ENCODE measurements around the gene KLHDC1.

The KLHDC1 gene

DNA sequence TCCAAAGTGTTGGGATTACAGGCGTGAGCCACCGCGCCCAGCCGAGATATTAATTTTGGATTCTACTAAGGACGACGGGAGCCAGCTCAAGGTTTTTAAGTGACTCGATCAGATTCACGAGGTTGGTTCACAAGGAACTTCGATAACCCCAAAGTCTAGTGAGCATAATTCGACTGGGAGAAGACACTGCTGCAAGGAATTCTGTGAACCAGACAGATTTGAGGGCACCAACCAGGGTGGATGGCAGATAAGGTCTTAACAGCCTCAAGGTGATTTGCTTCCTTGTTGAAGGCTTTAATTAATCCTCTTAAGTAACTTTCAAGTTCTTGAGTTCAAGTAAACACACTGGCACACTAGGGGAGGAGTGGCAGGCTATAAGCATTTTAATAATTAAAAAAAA is 73.9 kb downstream of the KLHDC1 start:
- DNase-seq (ENCODE audit: low read depth in 2 of 2), result peak in 1 of 2 donors; percentile 5
- peak overlapping the region; percentile 95 to 96 for H3K4me3 ChIP-seq (replicated peaks in 1 of 2; ENCODE audit: low read depth in 2 of 2, low read length in 2 of 2)
- TF ChIP-seq, protein P1, sequence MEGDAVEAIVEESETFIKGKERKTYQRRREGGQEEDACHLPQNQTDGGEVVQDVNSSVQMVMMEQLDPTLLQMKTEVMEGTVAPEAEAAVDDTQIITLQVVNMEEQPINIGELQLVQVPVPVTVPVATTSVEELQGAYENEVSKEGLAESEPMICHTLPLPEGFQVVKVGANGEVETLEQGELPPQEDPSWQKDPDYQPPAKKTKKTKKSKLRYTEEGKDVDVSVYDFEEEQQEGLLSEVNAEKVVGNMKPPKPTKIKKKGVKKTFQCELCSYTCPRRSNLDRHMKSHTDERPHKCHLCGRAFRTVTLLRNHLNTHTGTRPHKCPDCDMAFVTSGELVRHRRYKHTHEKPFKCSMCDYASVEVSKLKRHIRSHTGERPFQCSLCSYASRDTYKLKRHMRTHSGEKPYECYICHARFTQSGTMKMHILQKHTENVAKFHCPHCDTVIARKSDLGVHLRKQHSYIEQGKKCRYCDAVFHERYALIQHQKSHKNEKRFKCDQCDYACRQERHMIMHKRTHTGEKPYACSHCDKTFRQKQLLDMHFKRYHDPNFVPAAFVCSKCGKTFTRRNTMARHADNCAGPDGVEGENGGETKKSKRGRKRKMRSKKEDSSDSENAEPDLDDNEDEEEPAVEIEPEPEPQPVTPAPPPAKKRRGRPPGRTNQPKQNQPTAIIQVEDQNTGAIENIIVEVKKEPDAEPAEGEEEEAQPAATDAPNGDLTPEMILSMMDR (IDR thresholded peaks at IDR 0.05; ENCODE audit: low read depth, low read length), result no peak

DNA sequence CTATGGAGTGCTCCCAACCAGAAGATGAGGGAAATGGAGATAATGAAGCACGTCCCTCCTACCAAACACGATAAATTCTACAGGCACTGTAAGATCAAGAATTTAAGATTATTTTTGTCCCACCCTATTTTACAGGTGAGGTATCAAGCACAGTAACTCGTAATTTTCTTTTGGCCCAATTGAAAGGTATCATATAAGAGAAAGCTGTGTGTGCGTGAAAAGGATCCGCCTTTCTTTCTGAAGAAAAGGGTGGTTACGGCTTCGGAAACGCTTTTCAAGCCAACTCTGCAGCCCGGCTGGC is 74.3 kb downstream of the KLHDC1 start:
- peak overlapping the region; percentile 95 to 96 for H3K4me3 ChIP-seq (replicated peaks in 1 of 2; ENCODE audit: low read depth in 2 of 2, low read length in 2 of 2)
- no peak for DNase-seq (ENCODE audit: low read depth in 2 of 2)
- TF ChIP-seq, protein P1 (IDR thresholded peaks at IDR 0.05; ENCODE audit: low read depth, low read length), result no peak

DNA sequence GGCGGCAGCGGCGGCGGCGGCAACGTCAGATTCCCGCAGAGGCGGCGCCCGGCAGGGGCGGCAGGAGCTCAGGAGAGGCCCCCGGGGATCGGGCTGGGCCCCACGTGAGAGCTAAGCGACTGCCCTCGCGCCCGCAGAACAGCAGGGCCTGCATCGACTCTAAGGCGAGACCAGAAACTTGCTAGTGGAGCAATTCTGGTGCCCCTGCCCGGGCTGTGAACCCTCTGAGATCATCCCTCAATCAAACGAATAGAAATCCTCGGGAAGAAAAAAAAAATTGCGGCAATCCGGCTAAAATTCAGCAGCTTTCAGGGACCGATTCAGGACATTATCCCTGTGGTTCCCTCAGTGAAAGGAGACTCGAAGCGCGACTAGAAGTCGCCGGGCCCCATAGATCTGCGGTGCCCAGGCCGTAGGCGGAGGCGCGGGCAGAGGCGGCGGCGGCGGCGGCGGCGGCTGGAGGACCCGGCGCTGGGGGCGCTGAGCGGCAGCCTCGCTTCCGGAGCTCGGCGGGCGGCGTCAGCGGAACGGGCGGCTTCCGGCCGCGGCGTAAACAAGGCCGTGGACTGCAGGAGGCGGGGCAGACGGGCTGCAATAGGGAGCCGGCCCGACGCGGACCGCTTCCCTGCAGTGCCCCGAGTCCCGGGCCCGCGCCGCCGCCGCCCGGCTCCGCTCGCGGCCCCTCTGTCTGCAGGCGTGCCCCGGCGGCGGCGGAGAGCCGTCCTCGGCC is 74.8 kb downstream of the KLHDC1 start, which contains the start of gene KLHDC2:
Gene KLHDC2, plus strand, starts transcription at position 583 of the 730 bp plus-strand sequence. CDS start 316 bp downstream, outside the sequence.
- DNase-seq (ENCODE audit: low read depth in 2 of 2), result peak; percentile 88 to 94

DNA sequence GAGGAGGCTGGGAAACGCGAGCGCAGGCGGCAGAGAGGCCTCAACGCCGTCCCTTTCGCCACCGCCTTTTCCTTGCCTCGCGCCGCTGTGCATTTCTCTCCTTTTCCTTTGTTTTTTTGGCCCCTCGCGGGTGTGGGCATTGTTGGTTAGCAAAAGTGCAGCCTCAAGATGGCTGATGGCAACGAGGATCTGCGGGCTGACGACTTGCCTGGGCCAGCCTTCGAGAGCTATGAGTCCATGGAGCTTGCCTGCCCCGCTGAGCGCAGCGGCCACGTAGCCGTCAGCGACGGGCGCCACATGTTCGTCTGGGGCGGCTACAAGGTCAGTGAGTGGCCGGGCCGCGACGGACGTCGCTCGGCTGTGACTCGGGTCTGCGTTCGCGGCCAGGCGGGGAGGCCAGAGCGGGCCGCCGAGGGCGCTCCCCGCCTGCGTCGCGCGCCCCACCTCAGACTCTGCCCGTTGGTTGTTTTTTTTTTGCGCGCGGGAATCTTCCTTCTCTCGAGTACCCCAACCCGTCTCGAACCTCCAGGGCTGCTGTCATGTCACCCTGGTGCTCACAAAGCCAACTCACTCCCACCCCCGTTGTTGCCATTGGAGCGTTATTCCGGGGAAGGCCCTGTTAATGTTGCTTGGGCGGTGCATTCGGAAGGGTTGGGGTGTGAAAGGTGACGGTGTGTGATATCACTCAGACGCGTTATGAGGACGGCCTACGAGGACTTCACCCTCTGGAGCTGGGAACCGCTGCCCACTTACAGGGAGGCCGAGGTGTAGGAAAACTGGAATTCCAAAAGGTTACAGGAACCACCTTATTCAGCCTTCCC is 75.6 kb downstream of the KLHDC1 start:
- H3K4me3 ChIP-seq (replicated peaks in 1 of 2; ENCODE audit: low read depth in 2 of 2, low read length in 2 of 2), result peak overlapping the region; percentile 95 to 96
- peak; percentile 71 to 73 for DNase-seq (ENCODE audit: low read depth in 2 of 2)
- TF ChIP-seq, protein P1 (IDR thresholded peaks at IDR 0.05; ENCODE audit: low read depth, low read length), result no peak

More for the DNA sequence above, 74.8 kb downstream of the KLHDC1 start, which contains the start of gene KLHDC2:
- peak within 1 kb of the TSS; percentile 95 to 96 for H3K4me3 ChIP-seq (replicated peaks in 1 of 2; ENCODE audit: low read depth in 2 of 2, low read length in 2 of 2)
- TF ChIP-seq, protein P1 (IDR thresholded peaks at IDR 0.05; ENCODE audit: low read depth, low read length), result no peak

DNA sequence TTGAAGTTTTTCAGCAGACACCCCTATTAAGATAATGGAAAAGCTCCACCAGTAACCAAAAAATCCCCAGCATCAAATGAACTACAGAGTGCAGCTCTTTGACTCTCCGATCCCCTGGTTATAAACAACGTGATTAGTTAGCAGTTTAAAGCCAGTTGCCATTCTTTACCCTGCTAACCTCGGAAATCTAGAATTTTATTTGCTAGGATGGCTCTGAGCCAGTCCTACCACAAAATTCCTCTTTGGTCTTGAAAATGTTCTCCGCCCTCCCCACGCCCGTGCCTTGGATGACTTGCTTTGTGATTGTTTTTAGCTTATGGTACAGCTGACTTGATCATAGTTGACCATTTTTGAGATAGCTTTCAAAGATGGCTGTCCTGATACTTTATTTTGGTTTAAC is 76.3 kb downstream of the KLHDC1 start:
- peak overlapping the region; percentile 95 to 96 for H3K4me3 ChIP-seq (replicated peaks in 1 of 2; ENCODE audit: low read depth in 2 of 2, low read length in 2 of 2)
- DNase-seq (ENCODE audit: low read depth in 2 of 2), result peak; percentile 45 to 70
- TF ChIP-seq, protein P1 (IDR thresholded peaks at IDR 0.05; ENCODE audit: low read depth, low read length), result no peak

DNA sequence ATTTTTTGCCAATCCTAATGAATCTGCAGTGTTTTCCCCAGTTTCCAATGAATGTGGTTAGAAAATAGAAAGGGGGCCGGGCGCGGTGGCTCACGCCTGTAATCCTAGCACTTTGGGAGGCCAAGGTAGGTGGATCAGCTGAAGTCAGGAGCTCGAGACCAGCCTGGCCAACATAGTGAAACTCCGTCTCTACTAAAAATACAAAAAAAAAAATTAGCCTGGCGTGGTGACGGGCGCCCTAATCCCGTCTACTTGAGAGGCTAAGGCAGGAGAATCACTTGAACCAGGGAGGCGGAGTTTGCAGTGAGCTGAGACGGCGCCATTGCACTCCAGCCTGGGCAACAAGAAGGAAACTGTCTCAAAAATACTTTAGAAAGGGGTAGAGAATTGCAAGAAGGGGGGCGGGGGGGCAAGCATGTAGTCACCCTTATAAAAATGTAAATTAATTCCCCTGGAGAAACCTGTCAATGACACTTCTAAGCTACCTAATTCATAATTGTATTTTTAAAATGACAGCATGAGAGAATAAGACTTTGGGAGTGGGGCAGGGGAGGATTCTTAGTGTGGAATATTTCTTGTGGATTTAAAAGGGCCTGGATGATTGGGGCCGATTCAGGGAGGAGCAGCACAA is 76.8 kb downstream of the KLHDC1 start:
- TF ChIP-seq, protein P1 (IDR thresholded peaks at IDR 0.05; ENCODE audit: low read depth, low read length), result no peak
- no peak for DNase-seq (ENCODE audit: low read depth in 2 of 2)
- peak overlapping the region; percentile 95 to 96 for H3K4me3 ChIP-seq (replicated peaks in 1 of 2; ENCODE audit: low read depth in 2 of 2, low read length in 2 of 2)

All from cardiac fibroblast (primary cell).